HG02884 (cell line): ENCODE results near the gene LMNA.
"Not testable (repeated sequence)": the region's sequence is repeated elsewhere in the genome, so short reads cannot be mapped to it uniquely, and the experiment has no call there.

Source experiments
- ATAC-seq: cut with Tn5 transposase; IDR thresholded peaks from one replicate; pipeline ENCODE4 v1.9.1; 2021; ENCODE audit warnings: mild to moderate bottlenecking, moderate library complexity; ENCODE audit not compliant: unreplicated experiment

Gene LMNA

GRCh38 chr1:156104065-156104810, 10.3 kb upstream of the LMNA start:
- no peak for ATAC-seq

DNA sequence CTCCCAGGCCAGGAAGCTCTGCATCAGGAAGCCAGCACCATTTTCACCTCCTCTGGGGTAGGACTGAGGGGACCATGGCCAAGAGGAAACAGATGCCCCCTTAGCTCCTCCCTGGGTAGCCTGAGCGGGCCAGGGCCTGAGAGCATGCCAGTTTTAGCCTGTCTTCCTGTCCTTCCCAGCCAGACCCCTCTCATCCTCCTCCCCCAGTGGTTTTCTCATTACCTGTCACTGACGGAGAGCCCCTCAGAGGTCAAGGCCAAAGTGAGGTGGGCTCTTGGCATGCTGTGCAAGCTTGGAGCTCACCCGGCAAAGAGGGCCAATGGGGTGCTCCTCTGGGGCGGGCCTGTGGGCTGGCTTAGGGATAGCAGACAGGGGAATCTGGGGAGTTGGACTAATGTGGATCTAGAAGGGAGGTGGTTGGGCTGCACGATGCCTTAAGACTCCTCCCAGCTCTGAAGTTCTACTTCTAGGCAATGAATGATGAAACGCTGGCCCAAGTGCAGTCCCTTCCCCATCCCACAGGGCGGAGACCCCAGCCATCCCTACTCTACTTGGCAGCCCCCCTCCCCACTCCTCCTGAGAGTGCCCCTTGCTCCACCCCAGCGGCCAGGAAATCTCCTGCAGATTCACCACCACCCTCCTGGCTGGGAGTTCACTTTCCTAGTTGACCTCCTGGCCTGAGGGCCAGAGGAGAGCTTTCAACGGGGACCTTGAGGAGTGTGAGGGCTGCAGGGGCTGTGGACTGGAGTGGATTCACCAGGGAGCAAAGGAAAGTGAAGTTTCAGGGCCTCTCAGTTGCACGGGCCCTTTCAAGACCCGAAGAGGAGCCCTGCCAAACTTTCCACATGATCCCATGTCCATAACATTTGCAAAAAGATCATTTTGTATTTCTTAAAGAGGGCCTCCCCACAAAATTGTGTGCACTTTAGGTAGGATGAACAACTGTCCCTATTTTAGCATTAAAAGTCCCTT, 9.4 kb upstream of the LMNA start:
- ATAC-seq: no peak

GRCh38 chr1:156106624-156107488, 7.7 kb upstream of the LMNA start:
- ATAC-seq: no peak

DNA sequence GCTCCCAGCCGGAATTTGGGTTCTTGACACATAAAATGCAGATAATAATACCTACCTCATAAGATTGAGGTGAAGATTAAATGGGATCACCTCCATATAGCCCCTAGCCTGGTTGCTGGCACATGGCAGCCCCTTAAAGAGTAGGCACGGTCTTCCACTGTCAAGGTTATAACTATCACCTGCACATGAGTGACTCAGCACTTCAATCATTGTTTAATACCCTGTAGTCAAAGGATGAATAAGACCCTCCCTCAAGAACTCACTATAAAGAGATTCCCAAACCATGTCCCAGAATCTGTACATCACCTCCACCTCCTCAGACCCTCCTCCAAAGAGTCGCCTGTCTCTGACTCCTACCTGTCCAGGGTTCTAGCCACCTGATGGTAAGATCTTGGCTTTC, 6.5 kb upstream of the LMNA start:
- no peak for ATAC-seq

DNA sequence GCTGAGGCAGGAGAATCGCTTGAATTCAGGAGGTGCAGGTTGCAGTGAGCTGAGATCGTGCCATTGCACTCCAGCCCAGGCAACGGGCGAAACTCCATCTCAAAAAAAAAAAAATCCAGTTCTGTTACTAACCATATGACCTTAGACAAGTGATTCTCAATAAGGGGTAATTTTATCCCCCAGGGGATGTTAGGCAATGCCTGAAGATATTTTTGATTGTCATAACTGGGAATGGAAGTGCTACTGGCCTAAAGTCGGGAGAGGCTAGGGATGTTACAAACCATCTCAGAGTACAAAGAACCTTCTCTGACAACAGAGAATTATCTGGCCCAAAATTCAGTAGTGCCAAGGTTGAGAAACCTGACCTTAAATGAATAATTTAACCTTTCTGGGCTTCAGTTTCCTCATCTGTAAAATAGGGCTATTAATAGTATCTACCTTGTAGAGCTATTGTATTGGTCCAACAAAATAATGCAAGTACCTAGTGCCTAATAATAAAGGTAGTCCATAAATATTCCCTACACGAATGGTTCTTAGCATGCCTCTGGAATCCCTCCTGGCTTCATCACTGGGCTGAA, 5.8 kb upstream of the LMNA start:
- no peak for ATAC-seq

DNA sequence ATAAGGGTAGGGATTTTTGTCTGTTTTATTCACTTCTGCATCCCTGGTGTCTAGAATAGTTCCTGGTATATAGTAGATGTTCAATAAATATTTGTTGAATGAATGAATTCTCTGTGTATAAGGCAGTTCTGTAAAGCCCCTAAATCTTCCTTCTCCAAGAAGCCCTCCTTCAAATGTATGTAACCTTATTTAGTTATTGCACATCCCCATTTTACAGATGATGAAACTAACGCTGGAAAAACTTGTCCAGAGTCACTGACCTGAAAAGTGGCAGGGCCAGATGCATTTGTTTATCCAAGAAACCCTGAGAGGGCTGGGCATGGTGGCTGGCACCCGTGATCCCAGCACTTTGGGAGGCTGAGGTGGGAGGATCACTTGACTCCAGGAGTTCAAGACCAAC, 4.3 kb upstream of the LMNA start:
- no peak for ATAC-seq

GRCh38 chr1:156111355-156111962, 3.1 kb upstream of the LMNA start:
- ATAC-seq: no peak

- no peak for ATAC-seq
Observed at GRCh38 chr1:156112276-156113137, 2.0 kb upstream of the LMNA start.

GRCh38 chr1:156113282-156113950, 1.1 kb upstream of the LMNA start:
- no peak for ATAC-seq

- ATAC-seq: no peak
Observed at GRCh38 chr1:156114919-156115513, 505 bp downstream of the LMNA start.

DNA sequence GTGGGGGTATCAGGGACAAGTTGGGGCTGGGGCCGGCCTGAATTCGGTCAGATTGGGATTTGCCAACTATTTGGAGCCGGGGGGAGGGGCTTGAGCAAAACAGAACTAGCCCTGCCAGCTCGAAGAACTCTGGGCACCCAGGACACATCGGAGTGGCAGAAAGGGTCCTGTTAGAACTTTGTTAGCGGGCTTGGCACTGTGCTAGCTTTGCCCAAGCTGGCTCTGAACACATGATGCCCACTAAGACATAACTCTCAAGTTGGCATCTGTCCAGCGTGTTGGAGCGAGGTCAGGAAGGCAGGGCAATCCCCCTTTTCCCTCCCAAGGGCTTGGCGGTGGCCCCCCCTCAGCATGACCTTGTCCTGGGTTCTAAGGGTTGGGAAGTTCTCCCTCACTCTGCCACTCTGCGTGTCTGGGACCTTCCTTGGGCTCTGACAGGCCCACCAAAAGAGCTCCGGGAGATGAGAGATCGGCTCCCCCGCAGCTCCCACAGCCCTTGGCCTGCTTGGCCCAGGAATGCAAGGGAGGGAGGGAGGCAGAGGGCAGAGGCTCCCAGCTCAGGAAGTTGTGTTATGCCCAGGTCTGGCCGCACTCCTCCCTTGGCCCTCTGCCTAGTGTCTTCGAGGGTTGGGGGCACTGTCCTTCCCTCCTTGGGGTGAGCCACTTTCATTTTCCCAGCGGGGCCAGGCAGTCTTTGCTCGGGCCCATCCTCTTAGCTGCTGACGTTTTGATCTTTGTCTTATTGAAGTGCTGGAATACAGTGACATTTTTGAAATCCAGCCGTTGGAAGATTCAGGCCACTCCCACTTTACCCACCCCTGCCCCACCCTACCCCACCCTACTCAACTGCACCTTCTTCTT, 1.2 kb downstream of the LMNA start:
- no peak for ATAC-seq

DNA sequence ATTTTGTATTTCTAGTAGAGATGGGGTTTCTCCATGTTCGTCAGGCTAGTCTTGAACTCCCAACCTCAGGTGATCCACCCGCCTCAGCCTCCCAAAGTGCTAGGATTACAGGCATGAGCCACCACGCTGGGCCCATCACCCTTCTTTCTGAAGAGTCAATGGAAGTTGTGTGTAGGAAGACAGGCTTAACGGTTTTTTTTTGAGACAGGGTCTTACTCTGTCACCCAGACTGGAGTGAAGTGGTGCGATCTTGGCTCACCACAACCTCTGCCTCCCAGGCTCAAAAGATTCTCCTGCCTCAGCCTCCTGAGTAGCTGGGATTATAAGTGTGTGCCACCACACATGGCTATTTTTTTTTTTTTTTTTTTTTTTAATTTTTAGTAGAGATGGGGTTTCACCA, 2.2 kb downstream of the LMNA start:
- ATAC-seq: not testable (repeated sequence)

DNA sequence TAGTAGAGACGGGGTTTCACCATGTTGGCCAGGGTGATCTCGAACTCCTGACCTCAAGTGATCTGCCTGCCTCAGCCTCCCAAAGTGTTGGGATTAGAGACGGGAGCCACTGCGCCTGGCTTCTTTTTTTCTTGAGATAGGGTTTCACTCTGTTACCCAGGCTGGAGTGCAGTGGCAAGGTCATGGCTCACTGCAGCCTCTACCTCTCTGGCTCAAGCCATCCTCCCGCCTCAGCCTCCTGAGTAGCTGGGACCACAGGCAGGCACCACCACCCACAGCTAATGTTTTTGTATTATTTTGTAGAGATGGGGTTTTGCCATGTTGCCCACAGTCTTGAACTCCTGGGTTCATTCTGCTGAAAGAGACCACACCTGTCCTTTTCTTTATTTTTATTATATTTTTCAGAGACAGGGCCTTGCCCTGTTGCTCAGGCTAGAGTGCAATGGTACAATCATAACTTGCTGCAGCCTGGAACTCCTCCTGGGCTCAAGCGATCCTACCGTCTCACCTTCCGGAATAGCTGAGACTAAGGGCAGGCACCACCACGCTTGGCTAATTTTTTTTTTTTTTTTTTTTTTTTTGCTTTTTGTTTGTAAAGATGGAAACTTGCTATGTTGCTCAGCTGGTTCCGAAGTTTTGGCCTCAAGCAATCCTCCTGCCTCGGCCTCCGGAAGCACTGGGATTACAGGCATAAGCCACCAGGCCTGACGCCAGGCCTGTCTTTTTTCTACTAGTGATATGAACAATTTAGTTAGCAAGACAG, 3.1 kb downstream of the LMNA start:
- no peak for ATAC-seq

DNA sequence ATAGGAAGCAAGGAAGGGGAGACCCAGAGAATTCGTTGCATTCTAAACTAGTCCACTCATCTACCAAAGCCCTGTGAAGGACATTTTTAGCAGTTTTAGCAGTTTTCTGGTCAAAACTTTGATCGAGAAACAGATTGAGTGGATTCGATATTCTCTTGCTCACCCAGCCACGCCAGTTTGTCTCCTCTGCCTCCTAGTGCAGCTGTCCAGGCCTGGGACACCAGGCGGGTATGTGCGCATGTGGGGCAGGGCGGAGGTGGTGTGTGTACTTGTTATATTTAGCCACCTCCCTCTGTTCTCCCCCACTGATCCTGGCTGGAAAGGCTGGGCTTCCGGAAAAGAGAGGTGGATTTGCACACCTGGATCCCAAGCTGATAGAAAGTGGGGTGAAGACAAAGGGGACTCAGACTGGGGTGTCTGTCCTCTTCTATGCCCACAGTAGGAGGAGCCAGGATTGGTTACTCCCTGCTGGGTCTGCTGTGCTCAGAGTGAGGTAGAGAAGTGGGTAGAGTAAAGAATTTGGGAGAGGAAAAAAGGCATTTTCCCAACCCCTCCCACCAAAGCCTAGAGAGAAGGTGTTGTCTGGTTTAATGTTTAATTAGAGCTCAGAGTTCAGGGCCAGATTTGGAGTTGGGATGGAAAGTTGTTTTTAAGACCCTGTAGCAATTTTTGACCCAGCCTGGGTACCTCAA, 3.8 kb downstream of the LMNA start:
- ATAC-seq: no peak

- ATAC-seq: no peak
Observed at GRCh38 chr1:156119503-156120209, 5.1 kb downstream of the LMNA start.

DNA sequence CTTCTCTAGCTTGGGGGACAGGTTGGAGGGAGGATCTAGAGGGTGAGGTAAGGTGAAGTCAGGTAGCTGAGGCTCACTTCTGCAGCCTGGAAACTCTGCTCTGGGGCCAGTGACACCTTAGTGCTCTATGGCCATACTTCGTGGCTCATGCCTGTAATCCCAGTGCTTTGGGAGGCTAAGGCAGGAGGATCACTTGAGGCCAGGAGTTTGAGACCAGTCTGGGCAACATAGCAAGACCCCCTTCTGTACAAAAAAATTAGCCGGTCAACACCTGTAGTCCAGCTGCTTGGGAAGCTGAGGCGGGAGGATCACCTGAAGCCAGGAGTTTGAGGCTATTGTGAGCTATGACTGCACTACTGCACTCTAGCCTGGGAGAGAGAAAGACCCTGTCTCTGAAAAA, 5.8 kb downstream of the LMNA start:
- ATAC-seq: no peak
